WTC11 (cell line): Measurements from ENCODE around the gene SLC15A1. TPM values are rescaled to one million over a fixed set of nuclear protein-coding genes. Genes with fewer than 3 reads are reported as not detected.

Experiments
- total RNA-seq: library from RNA; stranded (reverse); gene quantifications from 3 replicates; pipeline ENCODE4 v1.2.3, GENCODE V29; 2021

SLC15A1 gene
- total RNA-seq, 1 experiment from 2014 or later: 2.3 TPM

Other genes starting within 250 kb of the SLC15A1 start
- gene STK24, start 175.6 kb downstream of the SLC15A1 start, total RNA-seq: 122 to 138 TPM (median 134 TPM) in 3 replicates
- 35.0 to 36.6 TPM (median 36.0 TPM) in 3 replicates for gene DOCK9, start 225.4 kb upstream of the SLC15A1 start, total RNA-seq